Hematopoietic multipotent progenitor cell treated with erythropoietin and hydrocortisone succinate and interleukin-3 and kit ligand, for 15 days (in vitro differentiated cells): ENCODE measurements around the gene ZNF37A.
"Not testable (repeated sequence)": the region's sequence is repeated elsewhere in the genome, so short reads cannot be mapped to it uniquely, and the experiment has no call there.

Experiments
- DNase-seq: peaks from one replicate; pipeline ENCODE4 v3.0.0-alpha.2; 2015; ENCODE audit warnings: low spot score

Gene ZNF37A

DNA sequence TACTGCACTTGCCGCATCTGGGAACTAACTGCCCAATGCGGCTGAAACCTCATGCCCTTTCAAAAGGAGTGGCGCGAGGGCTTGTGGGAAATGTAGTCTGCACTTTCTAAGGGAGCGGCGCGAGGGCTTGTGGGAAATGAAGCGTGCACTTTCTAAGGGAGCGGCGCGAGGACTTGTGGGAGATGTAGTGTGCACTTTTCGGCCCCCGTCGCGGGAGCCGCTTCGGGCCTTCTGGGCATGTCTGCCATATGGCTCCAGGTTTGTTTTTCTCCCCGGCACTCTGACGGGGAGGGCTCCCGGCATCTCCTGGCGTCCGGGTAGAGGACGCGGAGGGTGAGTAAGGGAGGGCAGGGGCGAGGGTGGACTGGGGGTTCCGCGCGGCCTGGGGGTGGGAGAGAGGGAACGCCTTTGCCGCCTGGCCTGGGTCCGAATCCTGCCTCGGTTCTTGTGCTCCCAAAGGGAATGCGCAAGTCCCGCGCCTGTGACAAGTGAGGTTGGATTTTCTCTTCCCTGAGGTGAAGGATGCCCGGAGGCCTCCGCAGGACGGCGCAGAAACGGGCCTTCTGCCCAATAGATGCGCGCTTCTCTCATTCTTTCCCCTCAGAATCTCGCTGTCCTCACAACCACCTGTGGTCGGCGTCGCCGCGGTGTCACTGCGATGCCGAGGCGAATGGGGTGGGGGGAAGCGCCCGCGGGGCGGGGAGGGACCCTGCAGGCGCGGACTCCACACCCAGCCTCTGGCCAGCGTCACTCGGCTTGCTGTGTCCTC lies at the start of gene ZNF37A:
Gene ZNF37A (plus strand): TSS at position 180 of the 769 bp plus-strand sequence. CDS start 2,281 bp downstream, outside the sequence.
- peak; percentile 94 for DNase-seq

DNA sequence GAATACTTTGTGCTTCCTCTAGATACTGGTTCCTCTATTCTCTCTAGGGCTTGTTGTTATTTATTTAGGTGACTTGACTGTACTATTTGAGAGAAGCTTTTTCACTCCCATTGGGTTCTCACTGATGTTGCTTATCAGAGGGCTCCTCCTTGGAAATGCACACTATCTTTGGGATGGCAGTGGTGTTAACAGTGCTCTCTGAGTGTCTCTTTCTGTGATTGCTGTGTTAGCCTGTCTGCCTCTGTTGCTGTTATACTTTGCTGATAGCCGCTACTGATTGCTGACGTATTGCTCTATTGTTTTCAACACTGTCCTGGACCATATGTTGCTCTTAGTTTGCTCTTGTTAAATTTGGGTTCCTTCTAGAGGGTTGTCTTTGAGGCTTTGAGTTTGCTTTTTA lies 49.0 kb upstream of the ZNF37A start:
- no peak for DNase-seq

DNA sequence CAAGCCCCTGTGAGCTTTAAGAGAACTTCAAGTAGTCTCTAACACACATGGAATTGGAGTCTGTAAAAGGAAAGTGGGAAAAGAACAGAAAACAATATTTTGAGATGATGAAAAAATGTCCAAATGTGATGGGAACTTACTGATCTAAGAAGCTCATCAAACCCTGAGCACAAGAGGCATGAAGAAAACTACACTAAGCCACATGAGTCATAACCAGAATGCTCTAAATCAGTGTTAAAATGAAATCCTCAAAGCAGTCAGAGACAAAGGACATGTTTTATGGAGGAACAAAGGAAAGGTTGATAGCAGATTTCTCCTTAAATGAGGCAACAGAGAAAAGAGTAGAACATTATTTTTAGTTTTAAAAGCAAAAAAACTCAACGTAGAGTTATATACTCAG lies 46.5 kb upstream of the ZNF37A start:
- DNase-seq: no peak

DNA sequence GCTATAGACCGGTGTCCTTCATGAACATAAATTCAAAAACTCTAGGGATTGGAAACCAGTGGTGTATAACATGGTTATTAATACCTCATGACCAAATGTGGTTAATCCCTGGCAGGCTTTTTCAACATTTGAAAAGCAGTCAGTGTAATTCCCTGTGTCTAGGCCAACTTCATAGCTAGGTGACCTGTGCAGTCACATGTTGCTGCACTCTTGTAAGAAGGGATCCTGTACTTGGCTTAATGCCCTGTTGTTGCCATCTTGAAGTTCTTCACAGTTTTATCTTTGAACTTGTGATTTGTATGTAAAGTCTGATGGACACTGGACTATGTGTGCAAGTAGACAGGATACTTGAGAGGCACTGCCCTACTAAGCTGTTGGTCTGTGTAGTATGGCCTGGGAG lies 43.9 kb upstream of the ZNF37A start:
- DNase-seq: no peak

DNA sequence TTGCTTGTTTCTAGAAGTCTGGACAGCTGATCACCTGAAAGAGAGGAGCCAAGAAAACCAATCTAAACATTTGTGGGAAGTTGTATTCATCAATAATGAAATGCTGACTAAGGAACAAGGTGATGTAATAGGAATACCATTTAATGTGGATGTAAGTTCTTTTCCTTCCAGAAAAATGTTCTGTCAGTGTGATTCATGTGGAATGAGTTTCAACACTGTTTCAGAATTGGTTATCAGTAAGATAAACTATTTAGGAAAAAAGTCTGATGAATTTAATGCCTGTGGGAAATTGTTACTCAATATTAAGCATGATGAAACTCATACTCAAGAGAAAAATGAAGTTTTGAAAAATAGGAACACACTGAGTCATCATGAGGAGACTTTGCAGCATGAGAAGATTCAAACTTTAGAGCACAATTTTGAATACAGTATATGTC lies 39.8 kb upstream of the ZNF37A start:
- no peak for DNase-seq

DNA sequence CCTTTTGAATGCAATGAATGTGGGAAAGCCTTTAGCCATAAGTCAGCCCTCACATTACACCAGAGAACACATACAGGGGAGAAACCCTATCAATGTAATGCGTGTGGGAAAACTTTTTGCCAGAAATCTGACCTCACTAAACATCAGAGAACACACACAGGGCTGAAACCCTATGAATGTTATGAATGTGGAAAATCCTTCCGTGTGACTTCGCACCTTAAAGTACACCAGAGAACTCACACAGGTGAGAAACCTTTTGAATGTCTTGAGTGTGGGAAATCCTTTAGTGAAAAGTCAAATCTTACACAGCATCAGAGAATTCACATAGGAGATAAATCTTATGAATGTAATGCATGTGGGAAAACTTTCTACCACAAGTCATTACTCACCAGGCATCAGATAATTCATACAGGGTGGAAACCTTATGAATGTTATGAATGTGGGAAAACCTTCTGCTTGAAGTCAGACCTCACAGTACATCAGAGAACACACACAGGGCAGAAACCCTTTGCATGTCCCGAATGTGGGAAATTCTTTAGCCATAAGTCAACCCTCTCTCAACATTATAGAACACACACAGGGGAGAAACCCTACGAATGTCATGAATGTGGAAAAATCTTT lies 38.8 kb upstream of the ZNF37A start:
- DNase-seq: not testable (repeated sequence)

DNA sequence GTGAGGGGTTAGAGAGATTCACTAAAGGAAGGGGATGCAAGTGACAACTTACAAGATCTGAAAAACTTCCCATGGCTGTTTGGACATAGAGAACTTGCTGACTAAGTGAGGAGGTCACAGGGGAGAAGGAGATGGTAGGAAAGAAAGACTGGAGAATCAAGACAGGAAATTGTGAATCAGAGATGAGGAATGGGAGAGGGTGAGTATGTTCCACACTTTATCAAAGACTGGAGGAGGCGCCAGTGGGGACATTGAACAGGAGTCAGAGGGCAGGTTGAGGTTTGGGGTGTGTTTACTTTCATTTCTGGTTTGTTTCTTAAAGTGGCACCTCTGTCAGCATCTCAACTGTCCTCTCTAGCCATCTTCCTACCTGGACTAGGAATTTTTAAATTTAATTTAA lies 24.5 kb upstream of the ZNF37A start:
- not testable (repeated sequence) for DNase-seq

DNA sequence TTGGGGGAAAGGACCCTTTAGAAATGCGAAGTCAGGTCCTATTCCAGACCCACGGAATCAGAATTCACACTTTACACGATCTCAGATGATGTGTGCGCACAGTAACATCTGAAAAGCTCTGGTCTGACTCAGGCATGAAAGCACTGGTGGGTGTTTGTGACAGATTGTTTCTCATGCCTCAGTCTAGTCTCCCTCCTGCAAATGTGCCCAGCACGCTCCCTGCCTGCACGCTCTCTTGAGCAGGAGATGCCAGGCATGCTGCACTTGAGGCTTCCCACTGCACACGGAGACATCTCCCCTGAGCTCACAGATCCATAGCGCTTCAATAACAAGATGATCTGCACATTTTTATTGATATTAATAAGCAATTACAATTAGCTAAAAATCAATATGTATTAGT lies 23.6 kb upstream of the ZNF37A start:
- DNase-seq: no peak

DNA sequence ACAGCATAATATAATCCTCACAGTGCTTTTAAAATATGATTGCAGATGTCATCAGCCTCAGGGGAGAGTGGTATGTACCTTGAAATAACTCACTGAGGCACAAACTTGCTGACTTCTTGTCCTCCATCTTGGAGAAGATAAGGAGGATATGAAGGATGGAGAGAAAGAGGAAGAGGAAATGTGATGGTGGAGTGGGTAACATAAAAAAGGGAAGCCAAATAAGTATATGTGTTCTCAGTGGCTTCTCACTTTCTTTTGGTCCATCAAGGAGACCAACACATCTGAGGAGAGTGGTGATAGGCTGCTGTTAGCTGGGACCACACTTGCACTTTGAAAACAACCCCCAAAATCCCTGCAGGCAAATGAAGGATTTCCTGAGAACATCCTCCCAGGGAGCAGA lies 21.6 kb upstream of the ZNF37A start:
- DNase-seq: no peak

DNA sequence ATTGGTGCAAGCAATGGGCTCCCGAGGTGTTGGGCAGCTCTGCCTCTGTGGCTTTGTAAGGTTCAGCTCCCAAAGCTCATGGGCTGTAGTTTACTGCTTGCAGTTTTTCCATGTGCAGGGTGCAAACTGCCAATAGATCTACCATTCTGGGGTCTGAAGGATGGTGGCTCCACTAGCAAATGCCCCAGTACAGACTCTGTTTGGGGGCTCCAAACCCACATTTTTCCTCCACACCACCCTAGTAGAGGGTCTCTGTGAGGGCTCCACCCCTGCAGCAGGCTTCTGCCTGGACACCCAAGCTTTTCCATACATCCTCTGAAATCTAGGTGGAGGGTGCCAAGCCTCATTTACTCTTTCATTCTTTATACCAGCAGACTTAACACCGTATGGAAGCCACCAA lies 17.4 kb upstream of the ZNF37A start:
- DNase-seq: no peak

DNA sequence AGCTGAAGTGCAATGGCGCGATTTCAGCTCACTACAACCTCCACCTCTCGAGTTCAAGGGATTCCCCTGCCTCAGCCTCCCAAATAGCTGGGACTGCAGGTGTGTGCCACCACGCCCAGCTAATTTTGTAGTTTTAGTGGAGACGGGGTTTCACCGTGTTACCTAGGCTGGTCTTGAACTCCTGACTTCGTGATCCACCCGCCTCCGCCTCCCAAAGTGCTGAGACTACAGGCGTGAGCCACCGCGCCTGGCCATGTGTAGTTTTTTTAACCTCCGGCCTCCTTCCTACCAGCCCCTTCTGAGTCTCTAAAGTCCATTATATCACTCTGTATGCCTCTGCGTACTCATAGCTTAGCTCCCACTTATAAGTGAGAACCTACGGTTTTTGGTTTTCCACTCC lies 819 bp upstream of the ZNF37A start:
- DNase-seq: not testable (repeated sequence)

DNA sequence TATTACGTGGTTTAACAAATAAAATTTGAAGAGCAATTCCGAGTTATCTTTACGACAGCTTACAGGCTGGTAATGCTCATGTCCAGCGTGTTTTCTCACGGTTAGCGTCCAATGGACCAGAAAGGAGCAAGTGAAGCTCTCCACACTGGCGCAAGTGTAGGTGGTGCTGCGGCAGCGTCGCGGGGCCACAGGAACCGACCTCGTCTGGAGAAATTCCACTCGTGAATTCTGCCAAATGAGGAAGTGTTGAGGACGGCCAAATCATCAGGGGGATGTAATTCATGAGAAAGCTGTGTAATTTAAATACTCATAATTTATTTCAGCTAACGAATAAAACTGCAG lies 350 bp upstream of the ZNF37A start:
- DNase-seq: no peak

DNA sequence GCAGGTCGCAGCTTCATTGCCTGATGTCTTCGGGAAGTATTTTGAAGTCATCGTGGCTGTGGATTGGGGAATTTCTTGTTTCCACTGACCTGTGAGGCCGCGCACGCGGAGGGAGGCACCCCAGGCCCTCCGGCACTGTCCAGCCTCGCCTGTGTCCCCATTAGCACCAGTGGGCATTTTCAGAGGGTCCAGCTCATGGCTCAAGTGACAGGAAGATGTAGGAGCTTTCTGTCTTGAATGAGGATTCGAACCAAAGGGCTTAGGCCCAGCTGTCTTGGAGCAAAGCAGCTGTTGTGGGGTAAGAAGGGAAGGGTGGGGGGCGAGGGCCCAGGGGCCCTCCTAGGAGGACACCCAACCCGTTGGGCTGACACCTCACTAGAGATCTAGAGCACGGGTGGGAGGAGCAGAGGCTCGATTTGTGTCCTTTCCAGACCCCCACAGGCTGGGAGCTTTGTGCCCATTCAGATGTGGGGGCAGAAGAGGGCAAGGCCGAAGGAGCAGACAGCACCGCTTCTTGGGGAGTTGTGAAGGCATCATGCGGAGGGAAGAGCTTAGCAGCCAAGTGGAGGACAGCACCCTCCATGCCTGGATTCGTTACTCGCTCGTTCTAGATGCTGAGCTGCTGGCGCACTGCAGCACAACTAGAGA lies 914 bp downstream of the ZNF37A start:
- DNase-seq: no peak

DNA sequence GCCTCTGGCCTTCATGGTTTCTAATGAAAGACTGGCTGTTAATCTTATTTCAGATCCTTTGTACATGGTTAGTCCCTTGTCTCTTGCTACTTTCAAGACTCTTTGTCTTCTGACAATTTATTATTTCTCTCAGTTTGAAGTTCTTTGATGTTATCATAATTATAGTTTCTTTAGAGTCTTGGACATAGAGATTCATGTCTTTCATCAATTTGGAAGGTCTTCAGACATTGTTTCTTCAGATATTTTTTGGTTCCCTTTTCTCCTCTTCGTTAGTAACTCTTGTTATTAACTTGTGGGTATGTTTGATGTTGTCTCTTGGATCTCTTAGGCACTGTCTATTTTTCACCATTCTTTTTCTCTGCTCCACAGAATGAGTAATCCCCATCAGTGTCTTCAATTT lies 8.7 kb downstream of the ZNF37A start:
- DNase-seq: no peak

DNA sequence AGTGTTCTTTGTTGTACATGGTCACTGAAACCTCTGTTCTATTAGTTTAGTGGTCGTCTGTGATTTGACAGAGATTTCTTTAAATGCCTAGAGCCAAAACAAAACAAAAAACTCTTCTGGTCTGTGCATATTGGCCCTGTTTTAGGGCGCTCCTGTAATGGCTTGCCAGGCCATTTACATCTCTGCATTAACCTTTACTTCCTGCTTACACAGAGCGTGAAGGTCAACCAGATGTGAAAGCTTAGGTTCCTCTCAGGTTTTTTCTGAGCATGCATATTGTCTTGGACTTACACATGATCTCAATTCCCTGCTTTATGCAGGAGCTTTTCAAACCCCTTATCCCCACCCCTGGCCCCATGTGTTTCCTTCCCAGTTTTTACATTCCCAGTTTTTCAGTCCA lies 9.6 kb downstream of the ZNF37A start:
- no peak for DNase-seq

DNA sequence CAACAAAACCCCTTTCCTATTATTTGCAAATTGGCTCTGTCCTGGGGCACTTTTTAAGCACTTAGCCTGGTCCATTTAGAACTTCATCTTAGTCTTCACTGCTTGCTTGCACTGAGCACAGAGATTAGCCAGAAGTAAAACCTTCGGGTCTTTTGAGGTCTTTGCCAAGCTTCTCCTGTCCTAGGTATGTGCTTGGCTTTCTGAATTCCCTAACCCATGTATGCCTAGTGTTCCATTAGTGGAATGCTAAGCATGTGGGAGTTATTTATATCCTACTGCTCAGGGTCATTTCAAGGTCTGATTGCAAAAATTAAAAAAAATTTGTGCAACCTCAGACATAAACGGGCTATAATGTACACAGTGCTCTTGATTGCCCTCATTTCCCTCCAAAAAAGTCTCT lies 18.0 kb downstream of the ZNF37A start:
- DNase-seq: no peak

DNA sequence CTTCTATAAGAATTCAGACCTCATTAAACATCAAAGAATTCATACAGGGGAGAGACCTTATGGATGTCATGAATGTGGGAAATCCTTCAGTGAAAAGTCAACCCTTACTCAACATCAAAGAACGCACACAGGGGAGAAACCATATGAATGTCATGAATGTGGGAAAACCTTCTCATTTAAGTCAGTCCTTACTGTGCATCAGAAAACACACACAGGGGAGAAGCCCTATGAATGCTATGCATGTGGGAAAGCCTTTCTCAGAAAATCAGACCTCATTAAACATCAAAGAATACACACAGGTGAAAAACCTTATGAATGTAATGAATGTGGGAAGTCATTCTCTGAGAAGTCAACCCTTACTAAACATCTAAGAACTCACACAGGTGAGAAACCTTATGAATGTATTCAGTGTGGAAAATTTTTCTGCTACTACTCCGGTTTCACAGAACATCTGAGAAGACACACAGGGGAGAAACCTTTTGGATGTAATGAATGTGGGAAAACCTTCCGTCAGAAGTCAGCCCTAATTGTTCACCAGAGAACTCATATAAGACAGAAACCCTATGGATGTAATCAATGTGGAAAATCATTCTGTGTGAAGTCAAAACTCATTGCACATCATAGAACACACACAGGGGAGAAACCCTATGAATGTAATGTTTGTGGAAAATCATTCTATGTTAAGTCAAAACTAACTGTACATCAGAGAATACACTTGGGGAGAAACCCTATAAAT lies 24.1 kb downstream of the ZNF37A start:
- no peak for DNase-seq

DNA sequence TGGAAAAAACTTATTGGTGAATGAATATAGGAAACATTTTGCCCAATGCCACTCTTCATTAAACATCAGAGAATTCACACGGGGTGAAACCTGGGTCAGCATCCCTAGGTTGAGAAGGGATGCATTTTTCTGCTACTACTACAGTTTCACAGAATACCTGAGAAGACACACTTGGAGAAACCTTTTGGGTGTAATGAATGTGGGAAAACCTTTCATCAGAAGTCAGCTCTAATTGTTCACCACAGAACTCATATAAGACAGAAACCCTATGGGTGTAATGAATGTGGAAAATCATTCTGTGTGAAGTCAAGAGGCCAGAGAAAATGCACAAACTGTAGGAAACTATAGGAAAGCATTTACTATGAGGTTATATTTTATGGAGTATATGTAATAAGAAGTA lies 24.9 kb downstream of the ZNF37A start:
- DNase-seq: no peak

DNA sequence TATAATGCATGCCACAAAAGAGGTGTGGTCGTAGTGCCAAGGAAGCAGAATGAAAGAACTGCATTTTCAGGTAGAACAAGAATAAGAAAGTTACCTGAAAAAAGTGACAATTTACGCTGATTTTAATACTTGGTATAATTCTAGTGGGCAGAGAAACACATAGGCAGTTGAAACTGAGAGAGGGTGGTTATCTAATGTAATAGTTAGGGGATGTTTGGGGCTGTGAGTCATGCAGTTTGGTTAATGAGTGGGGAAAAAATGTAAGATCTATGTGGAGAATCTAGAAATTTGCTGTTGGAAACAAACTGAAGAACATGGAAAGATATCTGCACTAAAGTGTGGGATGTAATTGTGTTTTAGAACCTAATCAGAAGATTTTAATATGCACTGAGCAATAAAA lies 33.7 kb downstream of the ZNF37A start:
- no peak for DNase-seq

DNA sequence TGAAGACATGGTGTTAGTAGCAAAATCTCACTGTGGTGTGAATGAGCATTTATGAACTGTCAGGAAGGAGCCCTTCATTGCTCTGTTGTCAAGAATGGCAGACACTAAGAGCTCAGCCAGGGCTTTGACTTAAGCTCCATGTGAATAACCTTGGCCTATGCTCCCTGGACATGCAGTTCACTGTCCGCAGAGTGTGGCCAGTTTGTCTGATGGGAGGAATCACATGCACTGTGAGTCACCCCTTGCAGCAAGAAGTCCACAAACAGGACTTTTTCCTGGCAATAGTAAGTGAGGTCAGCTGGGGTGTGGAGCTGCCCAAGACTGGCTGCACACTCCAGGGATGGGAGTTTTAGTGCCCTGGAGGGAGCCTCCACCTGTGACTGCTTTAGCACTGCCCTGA lies 49.5 kb downstream of the ZNF37A start:
- no peak for DNase-seq

DNA sequence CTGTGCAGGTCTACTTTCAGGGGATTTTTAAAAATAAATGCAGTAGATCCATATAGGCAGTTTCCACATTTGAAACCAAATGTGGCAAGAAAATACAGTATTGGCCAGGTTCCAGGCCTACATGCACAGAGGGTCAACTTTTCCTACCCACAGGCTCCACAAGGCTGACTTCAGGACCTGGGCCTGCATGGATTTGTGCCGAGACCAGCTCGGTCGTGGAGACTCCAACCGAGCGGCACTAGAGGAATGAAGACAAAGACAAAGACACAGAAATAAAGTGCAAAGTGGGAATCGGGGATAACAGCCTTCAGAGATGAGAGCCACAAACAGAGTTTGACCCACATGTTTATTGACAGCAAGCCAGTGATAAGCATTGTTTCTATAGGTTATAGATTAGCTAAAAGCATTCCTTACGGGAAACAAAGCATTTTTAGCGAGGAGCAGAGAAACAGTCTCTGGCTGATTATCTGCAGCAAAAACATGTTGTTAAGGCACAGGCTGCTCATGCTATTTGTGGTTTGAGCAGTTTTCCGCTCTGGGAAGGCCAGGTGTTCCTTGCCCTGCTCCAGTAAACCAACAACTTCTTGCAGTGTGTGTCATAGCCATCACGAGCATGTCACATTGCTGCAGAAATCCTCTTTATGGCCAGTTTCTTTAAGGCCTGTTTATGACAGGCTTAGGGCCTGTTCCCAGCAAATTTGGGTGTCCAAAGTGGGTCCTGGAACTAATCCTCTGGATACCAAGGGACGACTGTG lies 52.6 kb downstream of the ZNF37A start:
- no peak for DNase-seq

DNA sequence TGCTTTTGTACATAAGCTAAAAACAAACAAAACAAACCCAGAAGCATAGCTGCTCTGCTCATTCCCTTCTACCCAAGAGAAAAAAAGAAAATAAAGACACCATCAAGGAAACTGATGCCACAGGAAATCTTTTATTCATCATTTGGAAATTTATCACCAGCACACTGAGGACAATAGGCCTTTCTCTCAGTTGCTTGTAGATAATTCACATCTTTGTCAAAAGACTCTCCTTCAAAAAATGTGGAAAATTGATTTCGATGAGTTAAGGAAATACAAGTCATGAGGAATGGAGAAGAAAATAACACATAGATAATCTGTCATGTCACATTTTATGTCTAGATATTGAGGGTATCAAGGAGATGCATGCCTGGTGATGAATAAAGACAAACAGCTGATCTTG lies 53.5 kb downstream of the ZNF37A start:
- DNase-seq: no peak
